Upper lobe of left lung (tissue), 6 donors: Measurements from ENCODE around the gene ENDOD1. TPM values are rescaled to one million over a fixed set of nuclear protein-coding genes. Genes with fewer than 3 reads are reported as not detected.

Experiments used
- ATAC-seq, 2 donors: fragments of 200-7000 bp; cut with Tn5 transposase; one replicate each; pipeline ENCODE4 v1.9.1; 2022; ENCODE audit warnings: mild to moderate bottlenecking in 2 of 2, moderate library complexity in 2 of 2; ENCODE audit not compliant: low FRiP score in 2 of 2
- DNase-seq, 2 donors: peaks; one replicate each; pipeline ENCODE4 v3.0.0-alpha.2; 2019 to 2020
- H3K27ac ChIP-seq, 4 donors: fragments of 200-600 bp; sonication (generic); one replicate each; pipeline ENCODE4 v1.5.1; 2016 to 2019
- H3K27me3 ChIP-seq, 4 donors: fragments of 200-600 bp; sonication (generic); one replicate each; pipeline ENCODE4 v1.5.1; 2017 to 2019
- H3K36me3 ChIP-seq, 4 donors: fragments of 200-600 bp; sonication (generic); one replicate each; pipeline ENCODE4 v1.5.1; 2016 to 2019
- H3K4me1 ChIP-seq, 4 donors: fragments of 200-600 bp; sonication (generic); one replicate each; pipeline ENCODE4 v1.5.1; 2018 to 2019
- H3K4me3 ChIP-seq, 4 donors: fragments of 200-600 bp; sonication (generic); one replicate each; pipeline ENCODE4 v1.5.1; 2017 to 2019; ENCODE audit warnings: mild to moderate bottlenecking in 2 of 4, moderate library complexity in 1 of 4
- H3K9me3 ChIP-seq, 4 donors: fragments of 200-600 bp; sonication (generic); one replicate each; pipeline ENCODE4 v1.5.1; 2018 to 2019
- CTCF ChIP-seq, 6 experiments: fragments of 450-650 bp in 4 of 6; fragments of 200-600 bp in 2 of 6; sonication (generic) in 2 of 6; IDR thresholded peaks; one replicate each; pipeline ENCODE4 v1.5.1; 2016 to 2019; ENCODE audit warnings: antibody characterized with exemption in 6 of 6
- EP300 ChIP-seq, 4 donors: sonication (generic); formaldehyde crosslinking; IDR thresholded peaks; one replicate each; pipeline ENCODE4 v1.5.1; 2017; ENCODE audit warnings: antibody characterized with exemption in 4 of 4, control low read depth in 2 of 4
- POLR2A ChIP-seq, 4 donors: fragments of 450-650 bp; IDR thresholded peaks; one replicate each; pipeline ENCODE4 v1.5.1; 2016 to 2017; ENCODE audit warnings: antibody characterized with exemption in 4 of 4, mild to moderate bottlenecking in 2 of 4
- POLR2AphosphoS5 ChIP-seq, 2 donors: sonication (generic); formaldehyde crosslinking; IDR thresholded peaks; one replicate each; pipeline ENCODE4 v1.5.1; 2017; ENCODE audit warnings: antibody characterized with exemption in 2 of 2
- WGBS, 2 donors: methylation state at CpG; one replicate each; pipeline ENCODE4 v1.1.5; 2017 to 2018; 5-methylcytosine and 5-hydroxymethylcytosine counted together
- total RNA-seq, 6 donors: library from RNA; depleted of rRNA in 4 of 6; stranded (reverse); fragments of >200 nt in 4 of 6; gene quantifications; one replicate each; pipeline versions ENCODE4 v1.1.0 to v1.2.1, GENCODE V29; 2016 to 2021
- donor health status: DM: no; HTN: no; CAD: no; lungs with moderate emphysema.
- donor health status: DM: no; HTN: yes; CAD: no; lungs with severe emphysema.

ENDOD1 gene
- total RNA-seq, 6 donors from 2014 or later: 15.7 to 37.3 (median 27.1) TPM

- Histone ChIP-seq H3K27me3 (no peaks in the 10 kb centered on the region), H3K4me3 (no peak overlapping the region), H3K9me3 (no peaks in the 10 kb centered on the region), H3K27ac (no peak overlapping the region), H3K4me1 (peaks cover 7 to 13% (median 10%) of the 10 kb centered on the region in 4 donors), H3K36me3 (no peaks in the 10 kb centered on the region)
- ATAC-seq: no peak
- 84 to 91% methylated on average over 3 of the region's 3 CpGs for WGBS, 2 donors
- no peak for TF ChIP-seq POLR2A (IDR thresholded peaks at IDR 0.05)
- no peak for TF ChIP-seq CTCF (IDR thresholded peaks at IDR 0.05)
- TF ChIP-seq EP300 (IDR thresholded peaks at IDR 0.05): no peak
- TF ChIP-seq POLR2AphosphoS5 (IDR thresholded peaks at IDR 0.05): no peak
- no peak for DNase-seq
Observed at GRCh38 chr11:95085117-95085816, 4.4 kb upstream of the ENDOD1 start.

DNA sequence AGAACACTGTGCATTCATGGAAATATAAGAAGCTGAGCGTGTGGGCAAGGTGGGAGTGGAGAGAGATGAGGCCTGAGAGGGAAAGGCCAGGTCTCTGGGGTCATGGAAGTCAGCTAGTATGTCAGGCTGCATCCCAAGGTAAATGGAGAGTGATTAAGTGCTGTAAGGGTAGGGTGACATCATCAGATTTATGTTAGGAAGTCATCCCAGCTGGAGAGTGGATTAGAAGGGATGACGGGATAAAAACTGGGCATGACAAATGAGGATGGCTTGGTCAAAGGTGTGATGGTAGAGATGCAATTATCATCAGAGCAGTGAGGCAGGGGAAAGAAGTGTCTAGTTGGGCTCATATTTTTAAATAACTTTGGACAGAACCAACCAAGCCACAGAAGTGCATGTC lies 3.5 kb upstream of the ENDOD1 start:
- TF ChIP-seq CTCF (IDR thresholded peaks at IDR 0.05) (no peak), POLR2A (IDR thresholded peaks at IDR 0.05) (no peak), POLR2AphosphoS5 (IDR thresholded peaks at IDR 0.05) (no peak), EP300 (IDR thresholded peaks at IDR 0.05) (no peak)
- DNase-seq (no peak), ATAC-seq (no peak)
- 90 to 98% methylated on average over 2 of the region's 2 CpGs for WGBS, 2 donors
- Histone ChIP-seq H3K27me3 (no peaks in the 10 kb centered on the region), H3K4me3 (no peak overlapping the region), H3K9me3 (no peaks in the 10 kb centered on the region), H3K36me3 (no peaks in the 10 kb centered on the region), H3K4me1 (peaks cover 10 to 18% (median 17%) of the 10 kb centered on the region in 4 donors), H3K27ac (no peak overlapping the region)

DNA sequence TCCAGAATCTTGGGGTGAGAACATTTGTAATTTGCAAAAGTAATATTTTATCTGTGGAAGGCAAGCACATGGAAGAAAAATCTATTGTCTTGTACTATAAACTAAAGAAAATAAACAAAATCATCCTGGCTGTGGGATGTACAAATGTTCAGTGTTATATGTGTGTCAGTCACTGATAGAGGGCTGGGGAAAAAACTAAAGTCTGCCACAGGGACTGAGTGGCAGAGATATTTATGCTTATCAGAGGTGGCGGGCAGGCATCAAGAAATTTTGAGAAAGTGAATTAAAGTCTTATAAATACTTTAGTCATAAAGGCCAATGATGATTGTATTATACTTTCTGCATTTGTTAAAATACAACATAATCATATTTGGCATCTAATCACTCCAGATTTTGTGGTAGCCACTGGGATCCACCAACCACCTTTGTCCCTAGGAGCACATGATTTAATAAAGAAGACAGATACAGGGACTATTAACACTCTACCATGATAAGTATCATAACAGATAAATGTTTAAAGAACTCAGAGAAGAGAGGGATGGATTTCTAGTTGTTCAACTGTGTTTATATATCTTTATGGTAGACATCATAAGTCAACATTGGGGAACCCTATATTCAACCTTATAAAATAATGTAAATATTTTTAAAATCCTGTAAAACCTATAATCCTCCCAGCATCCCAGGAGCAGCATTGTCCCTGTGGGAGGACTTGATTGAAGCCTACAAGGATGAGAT lies 2.6 kb upstream of the ENDOD1 start:
- TF ChIP-seq EP300 (IDR thresholded peaks at IDR 0.05) (no peak), POLR2A (IDR thresholded peaks at IDR 0.05) (no peak), POLR2AphosphoS5 (IDR thresholded peaks at IDR 0.05) (no peak), CTCF (IDR thresholded peaks at IDR 0.05) (no peak)
- Histone ChIP-seq H3K9me3 (no peaks in the 10 kb centered on the region), H3K27ac (no peak overlapping the region), H3K4me1 (peaks cover 11 to 26% (median 13%) of the 10 kb centered on the region in 4 donors), H3K36me3 (no peaks in the 10 kb centered on the region), H3K4me3 (no peak overlapping the region), H3K27me3 (no peaks in the 10 kb centered on the region)
- 78 to 89% methylated on average over 1 of the region's 1 CpG for WGBS, 2 donors
- no peak for DNase-seq
- no peak for ATAC-seq

- no peaks in the 10 kb centered on the region for H3K9me3 ChIP-seq
- DNase-seq (no peak), ATAC-seq (peak; percentile 60 to 81)
- H3K4me3 ChIP-seq: peak overlapping the region; percentile 46 to 96 (median 71)
- H3K36me3 ChIP-seq: no peaks in the 10 kb centered on the region
- peak overlapping the region; percentile 89 to 95 (median 91) for H3K27ac ChIP-seq
- H3K27me3 ChIP-seq: no peaks in the 10 kb centered on the region
- WGBS, 2 donors: 9 to 18% methylated on average over 20 to 27 of the region's 27 CpGs
- TF ChIP-seq POLR2AphosphoS5 (IDR thresholded peaks at IDR 0.05): no peak
- TF ChIP-seq CTCF (IDR thresholded peaks at IDR 0.05): no peak
- TF ChIP-seq EP300 (IDR thresholded peaks at IDR 0.05): no peak
- TF ChIP-seq POLR2A (IDR thresholded peaks at IDR 0.05): no peak
- H3K4me1 ChIP-seq: peaks cover 23 to 37% (median 29%) of the 10 kb centered on the region in 4 donors
Observed at GRCh38 chr11:95088946-95089619, 563 bp upstream of the ENDOD1 start.
